ENCODE measurements around the gene TOP2A.
"Not testable (repeated sequence)": the region's sequence is repeated elsewhere in the genome, so short reads cannot be mapped to it uniquely, and the experiment has no call there.

TOP2A gene

GRCh38 chr17:40375786-40376185, 41.9 kb downstream of the TOP2A start:
- DNase-seq = not testable (repeated sequence)

DNA sequence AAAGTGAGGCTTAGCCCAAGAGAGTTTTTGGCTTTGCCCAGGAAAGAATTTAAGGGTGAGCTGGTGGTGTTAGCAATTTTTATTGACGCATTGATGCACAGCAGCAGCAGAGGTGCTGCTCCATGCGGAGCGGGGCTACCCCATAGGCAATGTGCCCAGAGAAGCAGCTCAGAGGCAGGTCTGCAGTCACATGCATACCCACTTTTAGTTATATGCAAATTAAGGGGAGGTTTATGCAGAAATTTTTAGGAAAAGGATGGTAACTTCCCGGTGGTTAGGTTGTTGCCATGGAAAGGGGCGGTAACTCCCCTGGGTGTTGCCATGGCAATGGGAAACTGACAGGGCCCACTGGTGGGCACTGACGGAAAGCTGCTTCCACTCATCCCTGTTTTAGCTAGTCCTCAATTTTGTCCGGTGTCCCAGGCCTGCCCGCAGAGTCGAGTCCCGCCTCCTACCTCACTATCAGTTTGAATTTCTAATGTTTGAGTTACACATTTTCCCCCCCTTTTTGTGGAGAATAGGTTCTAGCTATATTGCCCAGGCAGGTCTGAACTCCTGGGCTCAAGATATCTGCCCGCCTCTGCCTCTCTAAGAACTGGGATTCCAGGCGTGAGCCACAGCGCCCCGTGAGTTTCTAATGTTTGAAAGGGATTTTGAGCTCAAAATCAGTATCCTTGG, 42.7 kb downstream of the TOP2A start:
- DNase-seq = no peak

GRCh38 chr17:40373999-40374398, 43.7 kb downstream of the TOP2A start:
- DNase-seq = no peak

DNA sequence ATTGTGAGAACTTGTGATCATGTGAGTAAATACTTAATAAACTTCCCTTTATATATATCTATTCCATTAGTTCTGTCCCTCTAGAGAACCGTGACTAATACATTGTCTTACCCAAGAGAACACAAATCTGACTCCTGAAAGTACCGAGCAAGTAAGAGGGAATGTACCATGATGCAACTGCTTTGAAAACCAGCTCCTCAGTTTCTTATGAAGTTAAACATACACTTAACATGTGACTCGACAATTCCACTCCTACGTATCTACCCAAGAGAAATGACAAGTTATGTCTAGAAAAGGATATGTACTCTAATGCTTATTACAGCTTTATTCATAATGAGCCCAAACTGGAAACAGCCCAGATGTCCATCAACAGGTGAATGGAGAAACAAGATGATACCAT, 44.4 kb downstream of the TOP2A start:
- DNase-seq = no peak

GRCh38 chr17:40372644-40373043, 45.1 kb downstream of the TOP2A start:
- DNase-seq = peak; percentile 42

DNA sequence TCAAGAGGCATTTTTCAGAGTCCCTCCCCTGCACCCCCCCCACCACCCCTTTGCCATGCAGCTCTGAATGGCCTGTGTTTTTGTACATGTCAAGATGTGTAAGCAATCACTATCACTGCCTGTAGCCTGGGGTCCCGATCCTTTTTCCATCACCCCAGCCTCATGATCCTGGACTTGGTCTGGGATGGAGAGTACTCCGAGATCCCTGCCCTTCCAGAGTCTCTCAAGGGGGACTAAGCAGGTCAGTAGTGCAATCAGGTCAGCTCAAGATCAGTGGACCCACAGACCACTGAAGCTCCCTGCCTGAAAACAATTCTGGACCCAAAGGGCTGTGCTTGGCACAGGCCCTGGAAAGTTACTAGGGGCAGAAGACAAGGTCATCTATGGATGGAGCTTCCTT, 45.7 kb downstream of the TOP2A start:
- no peak for DNase-seq

DNA sequence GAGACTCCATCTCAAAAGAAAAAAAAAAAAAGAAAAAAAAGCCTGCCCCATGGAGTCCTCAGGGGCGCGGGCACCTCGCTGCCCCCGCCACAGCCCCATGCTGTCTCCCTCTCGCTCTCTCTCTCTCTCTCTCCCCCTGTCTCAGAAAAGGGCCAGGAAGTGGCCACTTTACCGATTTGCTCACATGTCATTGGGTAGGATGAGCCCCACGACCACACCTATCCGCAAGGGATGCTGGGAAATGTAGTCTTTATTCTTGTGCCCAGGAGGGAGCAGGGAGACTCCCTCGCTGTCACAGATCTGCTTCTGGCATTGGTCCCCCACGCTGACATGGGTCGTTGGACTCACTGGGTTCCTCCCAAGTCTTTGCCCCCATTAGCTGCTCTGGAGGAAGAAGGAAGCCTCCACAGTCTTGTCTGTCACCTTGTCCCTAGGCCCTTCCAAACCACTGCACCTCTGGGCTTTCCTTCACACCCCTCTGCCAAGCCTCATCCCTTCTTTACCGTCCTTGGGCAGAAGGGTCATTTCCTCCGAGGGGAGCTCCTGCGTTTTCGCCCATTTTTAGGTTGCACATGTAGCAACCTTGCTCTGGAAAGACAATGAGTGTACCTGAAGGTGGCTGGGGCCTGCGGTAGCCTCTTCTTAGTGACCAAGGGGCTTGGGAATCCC, 46.3 kb downstream of the TOP2A start:
- peak; percentile 72 for DNase-seq

DNA sequence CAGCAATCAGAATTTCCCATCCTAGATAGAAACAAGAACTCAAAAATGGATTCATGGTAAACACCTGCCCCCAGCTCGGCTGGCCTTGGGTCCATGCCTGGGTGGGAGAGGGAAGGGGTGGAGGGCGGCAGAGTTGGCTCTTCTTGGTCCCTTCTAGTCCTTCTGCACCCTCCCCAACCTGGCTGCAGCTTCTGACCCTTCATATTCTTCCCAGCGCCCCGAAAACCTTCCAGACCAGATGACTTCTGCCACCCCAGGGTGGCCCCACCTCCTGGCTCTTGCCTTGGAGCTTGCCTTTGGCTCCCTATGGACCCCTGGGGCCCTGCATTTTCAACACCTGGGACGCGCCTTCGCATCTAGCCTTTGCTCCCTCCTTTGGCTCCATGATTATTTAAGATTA, 47.8 kb downstream of the TOP2A start:
- no peak for DNase-seq

- not testable (repeated sequence) for DNase-seq
These were observed 50.0 kb downstream of the TOP2A start for GRCh38 chr17:40367728-40368127.

DNA sequence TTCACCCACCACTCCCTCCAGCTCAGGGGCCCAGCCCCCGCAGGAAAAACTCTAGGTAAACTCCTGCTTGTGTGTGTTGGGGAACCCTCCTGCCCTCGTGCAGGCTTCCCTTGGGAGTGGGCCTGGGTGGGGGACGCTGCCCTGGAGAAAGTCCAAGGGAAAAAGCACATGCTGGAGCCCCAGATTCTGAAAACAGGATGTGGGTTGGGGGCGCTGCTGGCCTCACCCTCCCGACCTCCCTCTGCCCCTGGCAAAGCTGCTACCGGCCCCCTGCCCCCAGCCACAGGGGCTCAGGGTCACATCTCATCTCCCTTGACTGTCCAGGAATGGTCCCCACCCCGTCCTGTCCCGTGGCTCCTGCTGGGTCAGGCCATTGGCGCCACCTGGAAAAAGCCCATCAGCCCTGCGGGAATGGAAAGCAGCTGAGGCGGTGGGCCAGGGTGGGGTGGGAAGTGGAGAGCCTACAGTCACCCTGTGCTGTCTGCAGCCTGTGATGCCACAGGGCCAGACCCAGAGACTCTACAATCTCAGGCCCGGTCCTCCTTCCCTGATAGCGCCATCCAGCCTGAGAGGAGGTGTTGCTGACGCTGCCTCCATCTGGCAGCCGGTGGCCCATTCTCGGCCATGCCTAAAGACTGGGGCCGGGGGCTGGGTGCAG, 50.7 kb downstream of the TOP2A start:
- DNase-seq = no peak

GRCh38 chr17:40366076-40366860, 51.4 kb downstream of the TOP2A start:
- no peak for DNase-seq

- no peak for DNase-seq
These were observed 52.8 kb downstream of the TOP2A start for GRCh38 chr17:40364906-40365305.

- DNase-seq = no peak
These were observed 53.4 kb downstream of the TOP2A start, which contains the start of gene GJD3 for GRCh38 chr17:40364121-40364861. GJD3 (minus strand) TSS chr17:40364737; CDS start chr17:40363815, 922 bp downstream.

DNA sequence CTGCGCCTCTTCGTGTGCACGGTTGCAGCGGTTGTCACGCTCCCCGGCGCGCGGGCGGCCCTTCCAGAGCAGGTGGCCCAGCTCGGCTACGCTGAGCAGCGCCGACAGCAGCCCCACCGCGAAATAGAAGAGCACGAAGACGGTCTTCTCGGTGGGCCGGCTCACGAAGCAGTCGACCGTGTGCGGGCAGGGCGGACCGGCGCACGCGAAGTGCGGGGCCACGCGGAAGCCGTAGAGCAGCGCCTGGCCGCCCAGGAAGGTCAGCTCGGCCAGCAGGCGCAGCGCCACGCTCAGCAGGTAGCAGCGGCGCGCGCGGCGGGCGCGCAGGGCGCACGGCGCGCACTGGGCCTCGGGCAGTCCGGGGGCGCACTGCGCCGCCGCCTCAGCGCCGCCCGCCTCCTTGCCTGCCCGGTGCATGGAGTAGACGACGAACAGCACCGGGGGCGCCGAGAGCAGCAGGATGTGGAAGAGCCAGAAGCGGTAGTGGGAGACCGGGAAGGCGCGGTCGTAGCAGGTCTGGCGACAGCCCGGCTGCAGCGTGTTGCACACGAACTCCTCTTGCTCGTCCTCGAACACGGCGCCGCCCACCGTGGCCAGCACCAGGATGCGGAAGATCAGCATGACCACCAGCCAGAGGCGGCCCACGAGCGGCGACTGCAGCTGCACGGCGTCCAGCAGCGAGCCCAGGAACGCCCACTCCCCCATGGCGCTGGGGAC, 54.4 kb downstream of the TOP2A start:
- no peak for DNase-seq

DNA sequence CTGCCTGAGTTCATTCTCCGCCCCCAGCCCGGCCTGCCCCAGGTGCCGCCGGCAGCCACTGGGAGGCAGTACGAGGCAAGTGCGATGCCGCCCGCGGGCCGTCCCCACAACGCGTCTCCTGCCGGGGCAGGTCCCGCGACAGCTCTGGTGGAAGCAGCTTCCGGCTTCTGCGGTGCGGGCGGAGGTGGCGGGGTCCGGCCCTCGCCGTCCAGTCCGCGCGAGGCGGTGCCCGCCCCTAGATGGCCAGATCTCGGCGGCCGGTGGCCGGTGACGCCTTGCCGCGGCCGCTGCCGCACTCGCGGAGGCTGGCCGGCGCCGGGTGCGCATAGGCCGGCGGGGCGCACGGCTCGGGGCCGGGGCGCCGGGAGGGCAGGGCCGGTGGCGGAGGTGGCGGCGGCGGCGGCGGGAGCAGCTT, 55.0 kb downstream of the TOP2A start:
- DNase-seq = peak; percentile 78

DNA sequence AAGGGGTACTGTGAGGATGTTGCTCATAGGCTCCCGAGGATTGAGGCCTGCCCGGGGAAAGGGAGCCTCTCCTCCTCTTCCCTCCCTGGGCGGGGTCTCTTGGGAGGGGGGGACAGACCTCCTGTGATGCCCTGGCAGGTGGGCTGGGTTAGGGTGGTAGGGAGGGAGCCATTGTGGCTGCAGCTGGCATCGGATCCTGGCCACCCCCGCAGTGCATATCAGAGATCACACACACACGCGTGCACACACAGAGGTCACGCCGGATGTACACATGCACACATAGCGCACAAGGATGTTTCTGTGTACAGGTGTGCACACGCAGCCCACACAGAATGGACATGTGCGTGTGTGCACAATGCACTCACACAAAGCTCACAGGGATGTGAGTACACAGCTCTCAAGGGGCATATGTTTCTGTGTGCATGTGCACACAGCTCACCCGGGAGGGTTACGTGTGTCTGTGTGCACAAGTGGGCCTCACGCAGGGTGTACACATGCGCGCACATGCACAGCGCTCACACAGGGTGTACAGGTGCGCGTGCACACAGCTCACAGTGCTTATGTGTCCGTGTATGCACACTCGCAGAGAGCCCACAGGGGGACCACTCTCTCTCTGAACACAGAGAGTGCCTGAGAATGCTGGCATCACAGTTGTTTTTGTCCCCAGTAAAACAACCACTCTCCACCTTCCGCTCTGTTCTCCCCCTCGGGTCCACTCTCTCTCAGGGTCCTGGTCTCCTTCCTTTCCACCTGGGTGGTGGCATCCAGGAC, 55.6 kb downstream of the TOP2A start:
- no peak for DNase-seq

DNA sequence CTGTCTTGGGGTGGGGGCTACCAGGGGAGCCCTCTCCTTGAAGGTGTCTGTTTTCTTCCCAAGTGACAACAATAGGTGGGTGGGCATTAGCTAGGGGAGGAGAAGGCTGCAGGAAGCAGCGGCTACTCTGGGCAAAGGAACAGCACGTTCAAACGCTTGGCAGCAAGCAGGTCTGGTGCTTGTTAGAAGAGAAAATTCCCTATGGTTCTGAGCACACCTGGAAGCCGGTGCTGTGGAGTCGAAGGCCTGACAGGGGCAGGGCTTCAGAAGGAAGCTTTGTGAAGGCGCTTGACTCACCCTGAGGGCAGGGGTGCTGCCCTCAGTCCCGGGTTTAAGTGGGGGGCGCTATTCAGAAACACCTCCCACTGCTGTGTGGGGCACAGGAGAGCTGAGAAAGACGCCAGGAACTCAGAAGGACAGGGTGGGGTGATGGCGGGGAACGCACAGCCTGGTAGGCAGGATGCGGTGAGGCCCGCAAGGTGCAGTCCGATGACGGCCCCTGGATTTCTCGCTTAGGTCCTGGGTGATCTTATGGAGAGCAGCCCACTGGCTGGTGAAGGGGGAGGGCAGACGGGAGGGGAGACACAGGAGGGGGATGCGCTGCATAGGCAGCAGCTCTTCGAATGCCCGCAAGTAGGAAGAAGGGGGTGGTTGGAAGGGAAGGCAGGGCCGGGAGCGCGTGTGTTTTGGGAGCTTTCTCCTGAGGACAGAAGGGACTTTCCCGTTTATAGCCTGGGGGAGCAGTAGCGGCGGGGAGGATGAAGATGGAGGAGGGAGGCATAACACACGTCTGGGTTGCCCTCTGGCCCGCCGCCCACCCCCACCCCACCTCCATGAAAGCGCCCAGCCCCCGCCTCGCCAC, 56.4 kb downstream of the TOP2A start:
- DNase-seq = no peak

GRCh38 chr17:40360091-40360490, 57.6 kb downstream of the TOP2A start:
- DNase-seq = no peak

DNA sequence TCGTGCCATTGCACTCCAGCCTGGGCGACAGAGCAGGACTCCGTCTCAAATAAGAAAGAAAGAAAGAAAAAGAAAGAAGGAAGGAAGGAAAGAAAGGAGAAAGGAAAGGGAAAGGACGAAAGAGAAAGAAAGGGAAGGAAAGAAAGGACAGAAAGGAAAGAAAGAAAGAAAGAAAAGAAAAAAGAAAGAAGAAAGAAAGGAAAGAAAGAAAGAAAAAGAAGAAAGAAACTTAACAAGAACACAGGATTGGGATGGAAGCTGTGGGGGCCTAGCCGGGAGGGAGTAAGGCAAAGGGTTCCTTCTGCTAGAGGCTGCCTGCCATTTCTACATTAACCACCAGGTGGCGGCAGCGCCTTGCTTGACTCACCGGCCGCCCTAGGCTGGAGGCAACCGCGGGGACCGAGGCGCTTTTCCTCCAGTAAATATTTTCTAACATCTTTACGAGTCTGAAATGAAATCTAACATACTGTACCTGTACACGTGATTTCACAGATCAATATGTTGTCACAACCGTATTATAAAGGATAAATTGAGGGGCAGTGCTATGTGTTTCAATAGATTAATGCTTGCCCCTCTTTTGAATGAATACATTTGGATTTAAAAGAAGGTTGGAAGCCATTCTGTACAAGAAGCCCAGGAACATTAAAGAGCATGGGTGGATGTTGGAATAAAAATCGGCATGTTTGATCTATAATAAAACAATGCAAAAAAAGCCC, 59.2 kb downstream of the TOP2A start:
- DNase-seq = peak; percentile 82
